ENCODE measurements around the gene NRM.

NRM gene

DNA sequence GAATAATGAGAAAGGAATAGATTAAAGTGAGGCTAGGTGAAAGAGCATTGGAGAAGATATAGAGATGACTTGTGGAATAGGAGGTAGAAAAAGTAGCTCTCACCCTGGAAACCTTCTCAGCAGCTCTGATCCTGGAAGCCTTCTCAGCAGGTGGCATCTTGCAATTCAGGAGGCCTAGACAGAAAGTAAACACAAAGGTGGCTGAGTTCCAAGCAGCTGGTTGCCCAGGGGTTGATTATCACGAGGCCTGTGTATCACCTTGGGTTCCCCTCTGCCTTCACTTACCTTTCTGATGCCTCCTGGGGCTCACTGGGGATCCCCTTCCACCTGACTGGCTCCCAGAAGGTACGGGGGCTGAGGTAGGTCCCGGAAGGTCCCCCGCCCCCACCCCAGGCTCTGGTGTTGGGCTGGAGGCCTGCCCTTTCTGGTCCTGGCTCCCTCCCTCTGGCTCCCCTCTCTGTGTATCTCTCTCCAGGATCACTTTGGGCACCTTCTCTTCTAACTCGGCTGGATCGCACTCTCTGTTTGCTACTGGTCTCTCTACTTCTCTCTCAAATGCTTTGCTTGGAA is 16.6 kb upstream of the NRM start:
- Histone ChIP-seq H3K4me3 (ENCODE audit: low read depth in 1 of 2, low read length in 2 of 2) (no peak overlapping the region), H3K79me2 (ENCODE audit: insufficient read depth, low read length) (no peaks in the 10 kb centered on the region), H4K20me1 (ENCODE audit: insufficient read depth, low read length) (no peaks in the 10 kb centered on the region), H3K27me3 (ENCODE audit: insufficient read depth, low read length, poor library complexity) (no peaks in the 10 kb centered on the region), H2AFZ (ENCODE audit: low read depth, low read length) (no peak overlapping the region), H3K4me1 (ENCODE audit: insufficient read depth, low read length) (no peaks in the 10 kb centered on the region), H3K27ac (ENCODE audit: low read length) (no peak overlapping the region), H3K4me2 (ENCODE audit: insufficient read depth, low read length) (no peak overlapping the region), H3K9ac (ENCODE audit: low read depth, low read length) (no peak overlapping the region; the same call in 1 of the 2 replicates), H3K9me3 (ENCODE audit: insufficient read depth, low read length, severe bottlenecking) (no peaks in the 10 kb centered on the region), H3K36me3 (ENCODE audit: insufficient read depth, low read length) (peaks cover 79% of the 10 kb centered on the region)
- DNase-seq (no peak), ATAC-seq (ENCODE audit: insufficient read depth, low read depth) (no peak)
- TF ChIP-seq, protein P1, sequence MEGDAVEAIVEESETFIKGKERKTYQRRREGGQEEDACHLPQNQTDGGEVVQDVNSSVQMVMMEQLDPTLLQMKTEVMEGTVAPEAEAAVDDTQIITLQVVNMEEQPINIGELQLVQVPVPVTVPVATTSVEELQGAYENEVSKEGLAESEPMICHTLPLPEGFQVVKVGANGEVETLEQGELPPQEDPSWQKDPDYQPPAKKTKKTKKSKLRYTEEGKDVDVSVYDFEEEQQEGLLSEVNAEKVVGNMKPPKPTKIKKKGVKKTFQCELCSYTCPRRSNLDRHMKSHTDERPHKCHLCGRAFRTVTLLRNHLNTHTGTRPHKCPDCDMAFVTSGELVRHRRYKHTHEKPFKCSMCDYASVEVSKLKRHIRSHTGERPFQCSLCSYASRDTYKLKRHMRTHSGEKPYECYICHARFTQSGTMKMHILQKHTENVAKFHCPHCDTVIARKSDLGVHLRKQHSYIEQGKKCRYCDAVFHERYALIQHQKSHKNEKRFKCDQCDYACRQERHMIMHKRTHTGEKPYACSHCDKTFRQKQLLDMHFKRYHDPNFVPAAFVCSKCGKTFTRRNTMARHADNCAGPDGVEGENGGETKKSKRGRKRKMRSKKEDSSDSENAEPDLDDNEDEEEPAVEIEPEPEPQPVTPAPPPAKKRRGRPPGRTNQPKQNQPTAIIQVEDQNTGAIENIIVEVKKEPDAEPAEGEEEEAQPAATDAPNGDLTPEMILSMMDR (IDR thresholded peaks at IDR 0.05; ENCODE audit: borderline replicate concordance, extremely low read depth, low read length, poor library complexity, severe bottlenecking), result no peak
- no peak for TF ChIP-seq EZH2 (IDR thresholded peaks at IDR 0.05; ENCODE audit: borderline replicate concordance, low read depth, low read length, severe bottlenecking)

DNA sequence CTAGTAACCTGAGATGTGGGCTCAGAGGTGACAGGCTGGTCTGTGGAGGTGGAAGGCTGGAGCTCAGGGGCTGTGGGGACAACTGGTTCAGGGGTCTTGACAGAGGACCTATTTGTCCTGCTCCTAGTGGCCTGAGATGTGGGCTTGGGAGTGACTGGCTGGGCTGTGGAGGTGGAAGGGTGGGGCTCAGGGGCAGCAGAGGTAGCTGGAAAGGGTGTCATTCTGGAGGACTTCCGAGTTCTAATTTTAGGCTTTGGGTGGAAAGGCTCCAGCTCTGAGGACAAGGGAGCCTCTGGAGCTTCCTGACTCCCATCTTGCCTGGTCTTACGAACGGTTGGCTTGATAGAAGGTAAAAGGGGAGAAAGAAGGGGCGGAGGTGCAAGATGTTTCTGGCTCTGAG is 14.8 kb upstream of the NRM start:
- Histone ChIP-seq H3K79me2 (ENCODE audit: insufficient read depth, low read length) (no peaks in the 10 kb centered on the region), H3K27me3 (ENCODE audit: insufficient read depth, low read length, poor library complexity) (no peaks in the 10 kb centered on the region), H2AFZ (ENCODE audit: low read depth, low read length) (no peak overlapping the region), H3K4me2 (ENCODE audit: insufficient read depth, low read length) (no peak overlapping the region), H3K4me1 (ENCODE audit: insufficient read depth, low read length) (no peaks in the 10 kb centered on the region), H3K9me3 (ENCODE audit: insufficient read depth, low read length, severe bottlenecking) (no peaks in the 10 kb centered on the region), H3K36me3 (ENCODE audit: insufficient read depth, low read length) (peaks cover 64% of the 10 kb centered on the region), H3K9ac (ENCODE audit: low read depth, low read length) (no peak overlapping the region), H3K27ac (ENCODE audit: low read length) (no peak overlapping the region), H4K20me1 (ENCODE audit: insufficient read depth, low read length) (no peaks in the 10 kb centered on the region), H3K4me3 (ENCODE audit: low read depth in 1 of 2, low read length in 2 of 2) (no peak overlapping the region)
- TF ChIP-seq, protein P1 (IDR thresholded peaks at IDR 0.05; ENCODE audit: borderline replicate concordance, extremely low read depth, low read length, poor library complexity, severe bottlenecking), result no peak
- no peak for TF ChIP-seq EZH2 (IDR thresholded peaks at IDR 0.05; ENCODE audit: borderline replicate concordance, low read depth, low read length, severe bottlenecking)
- DNase-seq, result no peak
- ATAC-seq (ENCODE audit: insufficient read depth, low read depth), result no peak

DNA sequence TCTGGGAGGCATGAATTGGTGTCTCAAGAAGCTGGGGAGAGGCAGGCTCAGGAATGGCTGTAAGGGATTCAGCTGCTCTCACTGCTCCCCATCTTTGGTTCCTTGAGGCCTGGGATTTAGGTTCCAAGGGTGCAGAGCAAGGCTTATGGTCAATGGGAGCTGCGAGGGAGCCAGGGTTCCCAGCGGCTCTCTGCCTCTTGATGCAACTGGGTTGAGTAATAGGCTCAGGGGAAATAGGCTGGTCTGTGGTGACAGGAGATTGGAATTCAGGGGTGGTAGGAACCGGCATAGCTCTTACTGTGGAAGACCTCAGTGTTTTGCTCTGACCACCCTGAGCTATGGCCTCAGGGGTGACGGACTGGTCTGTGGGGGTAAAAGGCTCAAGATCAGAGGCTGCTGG is 13.0 kb upstream of the NRM start:
- Histone ChIP-seq H3K9me3 (ENCODE audit: insufficient read depth, low read length, severe bottlenecking) (no peaks in the 10 kb centered on the region), H2AFZ (ENCODE audit: low read depth, low read length) (no peak overlapping the region), H3K4me1 (ENCODE audit: insufficient read depth, low read length) (no peaks in the 10 kb centered on the region), H3K27me3 (ENCODE audit: insufficient read depth, low read length, poor library complexity) (no peaks in the 10 kb centered on the region), H3K4me2 (ENCODE audit: insufficient read depth, low read length) (no peak overlapping the region), H3K36me3 (ENCODE audit: insufficient read depth, low read length) (peaks cover 63% of the 10 kb centered on the region), H3K9ac (ENCODE audit: low read depth, low read length) (no peak overlapping the region), H3K79me2 (ENCODE audit: insufficient read depth, low read length) (no peaks in the 10 kb centered on the region), H3K4me3 (ENCODE audit: low read depth in 1 of 2, low read length in 2 of 2) (no peak overlapping the region), H3K27ac (ENCODE audit: low read length) (no peak overlapping the region), H4K20me1 (ENCODE audit: insufficient read depth, low read length) (no peaks in the 10 kb centered on the region)
- DNase-seq, result no peak
- TF ChIP-seq, protein P1 (IDR thresholded peaks at IDR 0.05; ENCODE audit: borderline replicate concordance, extremely low read depth, low read length, poor library complexity, severe bottlenecking), result no peak
- TF ChIP-seq EZH2 (IDR thresholded peaks at IDR 0.05; ENCODE audit: borderline replicate concordance, low read depth, low read length, severe bottlenecking), result no peak
- ATAC-seq (ENCODE audit: insufficient read depth, low read depth), result no peak
